AG04450 (cell line): Measurements from ENCODE around the gene ASPSCR1. TPM values are rescaled to one million over a fixed set of nuclear protein-coding genes. Genes with fewer than 3 reads are reported as not detected.

ENCODE experiments used
- CTCF ChIA-PET: fragments of 300-600, 350-600 bp; formaldehyde crosslinking; extraction: SDS; loops from one replicate; lab custom pipeline; 2022; ENCODE audit warnings: antibody characterized with exemption, inconsistent platforms; lab: Charles Lee
- POLR2A ChIA-PET: fragments of 350-600 bp; formaldehyde crosslinking; extraction: SDS; loops from one replicate; lab custom pipeline; 2021; ENCODE audit warnings: antibody characterized with exemption, inconsistent platforms; lab: Yijun Ruan, JAX
- DNase-seq: peaks from one replicate; pipeline ENCODE4 v3.0.0-alpha.2; 2011; ENCODE audit warnings: low read depth, low spot score
- H3K27ac ChIP-seq: one replicate; pipeline ENCODE4 v1.5.1; 2012; ENCODE audit warnings: low read depth, low read length, control low read depth
- H3K27me3 ChIP-seq: one replicate; pipeline ENCODE4 v1.6.0; 2012; ENCODE audit warnings: low read length; ENCODE audit not compliant: control insufficient read depth, insufficient read depth
- H3K4me3 ChIP-seq: 2 replicates; pipeline ENCODE4 v1.5.1; 2011; ENCODE audit warnings: mild to moderate bottlenecking, low read depth, low read length, control low read depth
- H3K9me3 ChIP-seq: 2 replicates; pipeline ENCODE4 v1.5.1; 2012; ENCODE audit warnings: low read length; ENCODE audit not compliant: control insufficient read depth, insufficient read depth
- CTCF ChIP-seq: IDR thresholded peaks from 2 replicates; pipeline ENCODE4 v1.5.1; 2011; ENCODE audit warnings: low read depth, low read length, control low read depth, inconsistent platforms
- polyA plus RNA-seq: library from polyadenylated mRNA; depleted of rRNA; stranded (reverse); fragments of >200 nt; gene quantifications from 2 replicates; pipeline ENCODE4 v1.2.3, GENCODE V29; 2011

ASPSCR1 gene
- polyA plus RNA-seq, 1 experiment = 7.1 TPM

- ChIA-PET POLR2A (interaction anchor here (0.5 kb wide), 1 partner anchor 8 kb away, joined by 12 read pairs; no protein-coding TSS in a partner anchor), CTCF (interaction anchor here (1.7 kb wide), 1 partner anchor 24 kb away, joined by 8 read pairs; no protein-coding TSS in a partner anchor)
- Histone ChIP-seq H3K4me3 (no peak overlapping the region), H3K27me3 (no peaks in the 10 kb centered on the region), H3K9me3 (peaks cover 7% of the 10 kb centered on the region; the same call in 1 of the 2 replicates), H3K27ac (no peak overlapping the region)
- TF ChIP-seq CTCF = no peak
- DNase-seq = no peak
Measured at GRCh38 chr17:81996232-81996756, 18.9 kb downstream of the ASPSCR1 start.

- no peak for DNase-seq
- H3K27ac ChIP-seq = no peak overlapping the region
- H3K27me3 ChIP-seq = no peaks in the 10 kb centered on the region
- no peak for TF ChIP-seq CTCF
- peaks cover 7% of the 10 kb centered on the region; the same call in 1 of the 2 replicates for H3K9me3 ChIP-seq
- CTCF ChIA-PET = interaction anchor here (0.9 to 1.7 kb wide), 3 partner anchors 24 to 41 kb away, joined by 3 to 8 read pairs (median 4); partner anchors contain the start of gene DCXR
- POLR2A ChIA-PET = interaction anchor here (0.5 kb wide), 2 partner anchors 9 to 257 kb away, joined by 3 to 12 read pairs; no protein-coding TSS in a partner anchor
- H3K4me3 ChIP-seq = no peak overlapping the region
Measured at GRCh38 chr17:81996757-81997441, 19.5 kb downstream of the ASPSCR1 start.

- ChIA-PET POLR2A (no interaction called here), CTCF (no interaction called here)
- no peaks in the 10 kb centered on the region for H3K27me3 ChIP-seq
- TF ChIP-seq CTCF = no peak
- peaks cover 7% of the 10 kb centered on the region; the same call in 1 of the 2 replicates for H3K9me3 ChIP-seq
- H3K4me3 ChIP-seq = no peak overlapping the region
- no peak overlapping the region for H3K27ac ChIP-seq
- no peak for DNase-seq
Measured at GRCh38 chr17:81998212-81998611, 20.8 kb downstream of the ASPSCR1 start.

GRCh38 chr17:81998691-81999438, 21.4 kb downstream of the ASPSCR1 start:
- POLR2A ChIA-PET = no interaction called here
- TF ChIP-seq CTCF = no peak
- Histone ChIP-seq H3K27me3 (no peaks in the 10 kb centered on the region), H3K9me3 (peaks cover 7% of the 10 kb centered on the region; the same call in 1 of the 2 replicates), H3K27ac (no peak overlapping the region), H3K4me3 (no peak overlapping the region)
- CTCF ChIA-PET = interaction anchor here (0.9 kb wide), 1 partner anchor 38 kb away, joined by 4 read pairs; no protein-coding TSS in a partner anchor
- no peak for DNase-seq
